Smooth muscle cell (in vitro differentiated cells): ENCODE data around the gene POU4F3. TPM values are rescaled to one million over a fixed set of nuclear protein-coding genes. Genes with fewer than 3 reads are reported as not detected.
"Not testable (repeated sequence)": the region's sequence is repeated elsewhere in the genome, so short reads cannot be mapped to it uniquely, and the experiment has no call there.

Experiments
- DNase-seq: peaks from one replicate; lab custom pipeline; 2025; ENCODE audit not compliant: unreplicated experiment; lab: John Stamatoyannopoulos, UW
- H2AFZ ChIP-seq: fragments of 200-600 bp; sonication (generic); 2 replicates; pipeline ENCODE4 v1.6.0; 2016; ENCODE audit warnings: antibody characterized with exemption, low read depth, mild to moderate bottlenecking
- H3F3A ChIP-seq: fragments of 200-600 bp; sonication (generic); 2 replicates; pipeline ENCODE4 v1.6.0; 2017; ENCODE audit warnings: antibody characterized with exemption, low read depth
- H3K27ac ChIP-seq: fragments of 200-600 bp; sonication (generic); 2 replicates; pipeline ENCODE4 v1.5.1; 2016; ENCODE audit warnings: low read depth, mild to moderate bottlenecking
- H3K27me3 ChIP-seq: fragments of 200-600 bp; sonication (generic); 2 replicates; pipeline ENCODE4 v1.6.1; 2016; ENCODE audit warnings: low read depth, mild to moderate bottlenecking
- H3K36me3 ChIP-seq: fragments of 200-600 bp; sonication (generic); 2 replicates; pipeline ENCODE4 v1.5.1; 2016; ENCODE audit warnings: low read depth
- H3K4me1 ChIP-seq: fragments of 200-600 bp; sonication (generic); 2 replicates; pipeline ENCODE4 v1.5.1; 2016; ENCODE audit warnings: low read depth
- H3K4me2 ChIP-seq: fragments of 200-600 bp; sonication (generic); 2 replicates; pipeline ENCODE4 v1.6.0; 2016; ENCODE audit warnings: mild to moderate bottlenecking
- H3K4me3 ChIP-seq: fragments of 200-600 bp; sonication (generic); 2 replicates; pipeline ENCODE4 v1.5.1; 2016; ENCODE audit warnings: mild to moderate bottlenecking
- H3K79me2 ChIP-seq: fragments of 200-600 bp; sonication (generic); 2 replicates; pipeline ENCODE4 v1.6.0; 2016; ENCODE audit warnings: low read depth, mild to moderate bottlenecking
- H3K9ac ChIP-seq: fragments of 200-600 bp; sonication (generic); 2 replicates; pipeline ENCODE4 v1.6.0; 2016; ENCODE audit warnings: low read depth
- H3K9me3 ChIP-seq: fragments of 200-600 bp; sonication (generic); replicated peaks from 2 replicates; pipeline ENCODE4 v1.5.1; 2016; ENCODE audit warnings: low read depth
- H4K20me1 ChIP-seq: fragments of 200-600 bp; sonication (generic); 2 replicates; pipeline ENCODE4 v1.6.0; 2016; ENCODE audit warnings: low read depth
- CTCF ChIP-seq: fragments of 200-600 bp; sonication (generic); IDR thresholded peaks from 2 replicates; pipeline ENCODE4 v1.5.1; 2017; ENCODE audit warnings: borderline replicate concordance, mild to moderate bottlenecking, antibody characterized with exemption; ENCODE audit not compliant: insufficient read depth, poor library complexity, severe bottlenecking
- WGBS: methylation state at CpG from one replicate; pipeline ENCODE4 v1.1.7; 2016; ENCODE audit warnings: low lambda C conversion rate; 5-methylcytosine and 5-hydroxymethylcytosine counted together
- polyA plus RNA-seq: library from polyadenylated mRNA; unstranded; fragments of >200 nt; fragmentation: Nextera tagmentation; extraction: Ambion mirVana; gene quantifications from 2 replicates; pipeline ENCODE4 v1.2.1, GENCODE V29; 2016
- total RNA-seq: library from RNA; depleted of rRNA; stranded (reverse); fragments of >200 nt; gene quantifications from 2 replicates; pipeline ENCODE4 v1.2.3, GENCODE V29; 2014

The POU4F3 gene
- total and polyA plus RNA-seq, 2 experiments from 2014 or later: not detected

GRCh38 chr5:146296245-146296644, 42.4 kb upstream of the POU4F3 start:
- Histone ChIP-seq H3K9me3 (no peaks in the 10 kb centered on the region), H4K20me1 (no peaks in the 10 kb centered on the region), H3K4me2 (no peak overlapping the region), H3K79me2 (no peaks in the 10 kb centered on the region), H3K27me3 (peaks cover 12% of the 10 kb centered on the region), H3K9ac (no peak overlapping the region), H3K36me3 (no peaks in the 10 kb centered on the region), H2AFZ (no peak overlapping the region), H3F3A (no peaks in the 10 kb centered on the region), H3K4me1 (no peaks in the 10 kb centered on the region), H3K27ac (no peak overlapping the region), H3K4me3 (no peak overlapping the region)
- 94% methylated on average over 7 of the region's 7 CpGs for WGBS
- TF ChIP-seq CTCF: no peak
- DNase-seq: no peak

- H3K36me3 ChIP-seq, H3K4me2 ChIP-seq, H3K9me3 ChIP-seq, DNase-seq, H4K20me1 ChIP-seq, H3K4me1 ChIP-seq, H3K79me2 ChIP-seq, H3K9ac ChIP-seq, H3K27ac ChIP-seq, H3F3A ChIP-seq, H3K4me3 ChIP-seq, H2AFZ ChIP-seq: not testable (repeated sequence)
- 95% methylated on average over 3 of the region's 3 CpGs for WGBS
- peaks cover 32% of the 10 kb centered on the region for H3K27me3 ChIP-seq
These were observed 39.7 kb upstream of the POU4F3 start for GRCh38 chr5:146298920-146299319.

- WGBS: 71% methylated on average over 2 of the region's 2 CpGs
- TF ChIP-seq CTCF: no peak
- DNase-seq: no peak
- H3K4me2 ChIP-seq: no peak overlapping the region
- no peaks in the 10 kb centered on the region for H3K79me2 ChIP-seq
- H3F3A ChIP-seq: no peaks in the 10 kb centered on the region
- H4K20me1 ChIP-seq: no peaks in the 10 kb centered on the region
- no peaks in the 10 kb centered on the region for H3K4me1 ChIP-seq
- peaks cover 55% of the 10 kb centered on the region for H3K27me3 ChIP-seq
- H3K27ac ChIP-seq: no peak overlapping the region
- no peak overlapping the region for H3K9ac ChIP-seq
- H3K36me3 ChIP-seq: no peaks in the 10 kb centered on the region
- no peaks in the 10 kb centered on the region for H3K9me3 ChIP-seq
- H3K4me3 ChIP-seq: no peak overlapping the region
- H2AFZ ChIP-seq: no peak overlapping the region
These were observed 37.0 kb upstream of the POU4F3 start for GRCh38 chr5:146301626-146302025.

- Histone ChIP-seq H3K27me3 (peaks cover 55% of the 10 kb centered on the region), H3K9ac (no peak overlapping the region), H3F3A (no peaks in the 10 kb centered on the region), H3K4me3 (no peak overlapping the region), H3K4me1 (no peaks in the 10 kb centered on the region), H3K9me3 (no peaks in the 10 kb centered on the region), H3K79me2 (no peaks in the 10 kb centered on the region), H3K27ac (no peak overlapping the region), H3K36me3 (no peaks in the 10 kb centered on the region), H3K4me2 (no peak overlapping the region), H2AFZ (no peak overlapping the region), H4K20me1 (no peaks in the 10 kb centered on the region)
- DNase-seq: no peak
- TF ChIP-seq CTCF: no peak
- 85% methylated on average over 1 of the region's 1 CpG for WGBS
These were observed 36.2 kb upstream of the POU4F3 start for GRCh38 chr5:146302406-146302805.
